ENCODE data around the gene WFIKKN1. TPM values are rescaled to one million over a fixed set of nuclear protein-coding genes. Genes with fewer than 3 reads are reported as not detected.

WFIKKN1 gene
- total and polyA plus RNA-seq, 2 of the 13 experiments (the other 11 are each of a cell fraction or from before 2014, with no cell fraction given), result 1.7 to 4.9 TPM

- TF ChIP-seq HNF1B (CRISPR knock-in tag; IDR thresholded peaks at IDR 0.05), result 0 out of 2 replicates have a peak, but pooled peaks have one; percentile 22
- TF ChIP-seq CENPT (CRISPR knock-in tag; IDR thresholded peaks at IDR 0.05; ENCODE audit: low read depth), result 0 out of 2 replicates have a peak, but pooled peaks have one; percentile 59
- no peak for TF ChIP-seq NBN (conservative IDR thresholded peaks at IDR 0.05)
- no peak for TF ChIP-seq ZNF274 (CRISPR knock-in tag; IDR thresholded peaks at IDR 0.05)
- TF ChIP-seq ZHX1 (CRISPR knock-in tag; IDR thresholded peaks at IDR 0.05; ENCODE audit: low read depth), result no peak
- TF ChIP-seq SIN3B (IDR thresholded peaks at IDR 0.05; ENCODE audit: low read length), result no peak
- TF ChIP-seq RBFOX2 (IDR thresholded peaks at IDR 0.05; ENCODE audit: low read depth, low read length), result peak; percentile 24
- 0 out of 2 replicates have a peak, but pooled peaks have one; percentile 47 for TF ChIP-seq ZNF772 (CRISPR knock-in tag; IDR thresholded peaks at IDR 0.05)
- no peak for TF ChIP-seq ZSCAN12 (CRISPR knock-in tag; IDR thresholded peaks at IDR 0.05)
- no peak for TF ChIP-seq GABPA (IDR thresholded peaks at IDR 0.05; ENCODE audit: low read depth, low read length)
- 0 out of 2 replicates have a peak, but pooled peaks have one; percentile 14 for TF ChIP-seq GABPA (CRISPR knock-in tag; IDR thresholded peaks at IDR 0.05; ENCODE audit: low read depth)
- no peak for TF ChIP-seq MTF2 (CRISPR knock-in tag; IDR thresholded peaks at IDR 0.05; ENCODE audit: borderline replicate concordance)
- no peak for TF ChIP-seq ZNF331 (CRISPR knock-in tag; IDR thresholded peaks at IDR 0.05)
- TF ChIP-seq ZNF530 (CRISPR knock-in tag; IDR thresholded peaks at IDR 0.05; ENCODE audit: low read depth), result no peak
- TF ChIP-seq ZNF20 (CRISPR knock-in tag; IDR thresholded peaks at IDR 0.05), result no peak
- TF ChIP-seq MBD4 (IDR thresholded peaks at IDR 0.05; ENCODE audit: borderline replicate concordance, low read length), result no peak
- TF ChIP-seq RXRA (CRISPR knock-in tag; IDR thresholded peaks at IDR 0.05), result no peak
- peak; percentile 55; the same call in 1 of the 2 replicates for TF ChIP-seq KDM5A (IDR thresholded peaks at IDR 0.05; ENCODE audit: borderline replicate concordance, low read length)
- TF ChIP-seq NFRKB (IDR thresholded peaks at IDR 0.05), result no peak
- no peak for TF ChIP-seq ZNF773 (CRISPR knock-in tag; IDR thresholded peaks at IDR 0.05; ENCODE audit: borderline replicate concordance)
- TF ChIP-seq KDM3A (CRISPR knock-in tag; IDR thresholded peaks at IDR 0.05; ENCODE audit: low read depth), result no peak
- TF ChIP-seq ZNF777 (CRISPR knock-in tag; IDR thresholded peaks at IDR 0.05), result 0 out of 2 replicates have a peak, but pooled peaks have one; percentile 3
- no peak for TF ChIP-seq SNAI1 (CRISPR knock-in tag; IDR thresholded peaks at IDR 0.05; ENCODE audit: borderline replicate concordance)
- peak; percentile 36 for TF ChIP-seq UBTF (CRISPR knock-in tag; IDR thresholded peaks at IDR 0.05)
Observed at GRCh38 chr16:668519-669171, 37.9 kb downstream of the WFIKKN1 start (continued).
